GM23338 (cell line): ENCODE data around the gene NT5M. TPM values are rescaled to one million over a fixed set of nuclear protein-coding genes. Genes with fewer than 3 reads are reported as not detected.

Experiments
- ATAC-seq: fragments of 200-7000 bp; cut with Tn5 transposase; 3 replicates; pipeline ENCODE4 v1.9.1; 2020
- DNase-seq: peaks from one replicate; pipeline ENCODE4 v3.0.0-alpha.2; 2015; ENCODE audit warnings: low spot score
- H2AFZ ChIP-seq: fragments of 200-600 bp; sonication (generic); 2 replicates; pipeline ENCODE4 v1.8.0; 2016; ENCODE audit warnings: antibody characterized with exemption, mild to moderate bottlenecking, moderate library complexity
- H3F3A ChIP-seq: fragments of 200-600 bp; sonication (generic); replicated peaks from 2 replicates; pipeline ENCODE4 v1.8.0; 2017; ENCODE audit warnings: antibody characterized with exemption, mixed run types, low read depth
- H3K27ac ChIP-seq: fragments of 200-600 bp; sonication (generic); 2 replicates; pipeline ENCODE4 v1.6.1; 2016; ENCODE audit warnings: low read depth
- H3K27me3 ChIP-seq: fragments of 200-600 bp; sonication (generic); 2 replicates; pipeline ENCODE4 v1.8.0; 2016; ENCODE audit warnings: mild to moderate bottlenecking, mixed run types, moderate library complexity; ENCODE audit not compliant: insufficient read depth
- H3K36me3 ChIP-seq: fragments of 200-600 bp; sonication (generic); 2 replicates; pipeline ENCODE4 v1.8.0; 2016; ENCODE audit warnings: mild to moderate bottlenecking; ENCODE audit not compliant: insufficient read depth
- H3K4me1 ChIP-seq: fragments of 200-600 bp; sonication (generic); 2 replicates; pipeline ENCODE4 v1.8.0; 2016; ENCODE audit warnings: mild to moderate bottlenecking, moderate library complexity; ENCODE audit not compliant: insufficient read depth
- H3K4me2 ChIP-seq: fragments of 200-600 bp; sonication (generic); 2 replicates; pipeline ENCODE4 v1.7.1; 2017; ENCODE audit warnings: mixed run types
- H3K4me3 ChIP-seq: fragments of 200-600 bp; sonication (generic); 2 replicates; pipeline ENCODE4 v1.6.1; 2016; ENCODE audit warnings: mixed run types
- H3K79me2 ChIP-seq: fragments of 200-600 bp; sonication (generic); replicated peaks from 2 replicates; pipeline ENCODE4 v1.8.0; 2017; ENCODE audit warnings: mild to moderate bottlenecking; ENCODE audit not compliant: insufficient read depth
- H3K9me2 ChIP-seq: fragments of 200-600 bp; sonication (generic); 2 replicates; pipeline ENCODE4 v1.8.0; 2017; ENCODE audit not compliant: insufficient read depth
- H4K20me1 ChIP-seq: fragments of 200-600 bp; sonication (generic); replicated peaks from 2 replicates; pipeline ENCODE4 v1.8.0; 2017; ENCODE audit warnings: mild to moderate bottlenecking; ENCODE audit not compliant: insufficient read depth
- H3K27ac Mint-ChIP-seq: 2 replicates; pipeline ENCODE4 v1.8.0; 2020; ENCODE audit warnings: inconsistent platforms, mild to moderate bottlenecking, moderate library complexity, mixed read lengths
- H3K27me3 Mint-ChIP-seq: 3 replicates; pipeline ENCODE4 v1.8.0; 2022; ENCODE audit warnings: low read depth, mild to moderate bottlenecking, moderate library complexity, mixed read lengths, inconsistent platforms; ENCODE audit not compliant: insufficient read depth, poor library complexity
- H3K36me3 Mint-ChIP-seq: 3 replicates; pipeline ENCODE4 v1.8.0; 2021; ENCODE audit warnings: low read depth, mild to moderate bottlenecking, inconsistent platforms, moderate library complexity, mixed read lengths
- H3K4me1 Mint-ChIP-seq: 3 replicates; pipeline ENCODE4 v1.8.0; 2020; ENCODE audit warnings: mild to moderate bottlenecking, inconsistent platforms, mixed read lengths
- H3K4me3 Mint-ChIP-seq: 3 replicates; pipeline ENCODE4 v1.8.0; 2021; ENCODE audit warnings: moderate library complexity, mild to moderate bottlenecking, inconsistent platforms, mixed read lengths
- H3K9me3 Mint-ChIP-seq: 3 replicates; pipeline ENCODE4 v1.8.0; 2020; ENCODE audit warnings: moderate library complexity, mild to moderate bottlenecking, inconsistent platforms, mixed read lengths
- CREB1 ChIP-seq: fragments of 250-450 bp; sonication (Bioruptor Pico); IDR thresholded peaks from 2 replicates; pipeline ENCODE4 v1.5.0; 2020; ENCODE audit warnings: low read depth, mild to moderate bottlenecking, moderate library complexity
- EZH2 ChIP-seq: fragments of 200-600 bp; sonication (generic); IDR thresholded peaks from one replicate; pipeline ENCODE4 v1.8.0; 2017; ENCODE audit warnings: antibody characterized with exemption, mild to moderate bottlenecking, low read depth; ENCODE audit not compliant: unreplicated experiment
- EZH2phosphoT487 ChIP-seq: fragments of 200-600 bp; sonication (generic); IDR thresholded peaks from one replicate; pipeline ENCODE4 v1.8.1; 2018; ENCODE audit warnings: antibody characterized with exemption; ENCODE audit not compliant: unreplicated experiment
- JUNB ChIP-seq: IDR thresholded peaks from one replicate; pipeline ENCODE4 v1.6.1; 2016; ENCODE audit warnings: antibody characterized with exemption; ENCODE audit not compliant: unreplicated experiment
- NANOG ChIP-seq: IDR thresholded peaks from 2 replicates; pipeline ENCODE4 v1.6.1; 2016; ENCODE audit warnings: antibody characterized with exemption, borderline replicate concordance
- POLR2AphosphoS5 ChIP-seq: IDR thresholded peaks from 2 replicates; pipeline ENCODE4 v1.6.1; 2016; ENCODE audit warnings: antibody characterized with exemption, low read depth
- STAT1 ChIP-seq: IDR thresholded peaks from one replicate; pipeline ENCODE4 v1.6.1; 2016; ENCODE audit warnings: antibody characterized with exemption; ENCODE audit not compliant: unreplicated experiment
- ZNF114 ChIP-seq: fragments of 250-450 bp; sonication (Bioruptor Pico); IDR thresholded peaks from 2 replicates; pipeline ENCODE4 v1.5.0; 2020; ENCODE audit warnings: mild to moderate bottlenecking, moderate library complexity
- ZNF331 ChIP-seq: fragments of 250-450 bp; sonication (Bioruptor Pico); IDR thresholded peaks from 2 replicates; pipeline ENCODE4 v1.5.0; 2020; ENCODE audit warnings: low read depth, mild to moderate bottlenecking, moderate library complexity
- ZNF462 ChIP-seq: fragments of 250-450 bp; sonication (Bioruptor Pico); IDR thresholded peaks from 2 replicates; pipeline ENCODE4 v1.5.0; 2020; ENCODE audit warnings: mild to moderate bottlenecking, moderate library complexity
- polyA plus RNA-seq: library from polyadenylated mRNA; unstranded; fragments of >200 nt; fragmentation: Nextera tagmentation; extraction: Ambion mirVana; gene quantifications from 2 replicates; pipeline ENCODE4 v1.2.1, GENCODE V29; 2016
- total RNA-seq: library from RNA; depleted of rRNA; stranded (reverse); fragments of >200 nt; shearing (Covaris generic); gene quantifications from 2 replicates; pipeline ENCODE4 v1.2.3, GENCODE V29; 2014
- TF ChIP-seq, protein P1 (sequence below): IDR thresholded peaks from 2 replicates; pipeline ENCODE4 v1.6.1; 2016; ENCODE audit warnings: antibody characterized with exemption
- TF ChIP-seq, protein P2 (sequence below), 2 experiments: fragments of 200-600 bp in 1 of 2; sonication (generic) in 1 of 2; conservative IDR thresholded peaks; 2 replicates each; pipeline versions ENCODE4 v1.5.1 to v1.6.1; 2016 to 2017; ENCODE audit warnings: antibody characterized with exemption in 2 of 2, low read depth in 2 of 2, mild to moderate bottlenecking in 2 of 2, moderate library complexity in 1 of 2
- TF ChIP-seq, protein P3 (sequence below): IDR thresholded peaks from one replicate; pipeline ENCODE4 v1.6.1; 2018; ENCODE audit warnings: antibody characterized with exemption; ENCODE audit not compliant: unreplicated experiment

Gene NT5M
- total and polyA plus RNA-seq, 2 experiments from 2014 or later: 6.0 to 10.6 TPM

GRCh38 chr17:17358866-17359265, 55.7 kb downstream of the NT5M start:
- Histone ChIP-seq H3K27me3 (no peaks in the 10 kb centered on the region), H3K79me2 (no peaks in the 10 kb centered on the region), H3K4me3 (no peak overlapping the region), H4K20me1 (no peaks in the 10 kb centered on the region), H2AFZ (no peak overlapping the region), H3K4me2 (no peak overlapping the region), H3K27ac (no peak overlapping the region), H3K9me2 (no peaks in the 10 kb centered on the region), H3F3A (no peaks in the 10 kb centered on the region), H3K36me3 (no peaks in the 10 kb centered on the region), H3K4me1 (no peaks in the 10 kb centered on the region; the same call in 1 of the 2 replicates)
- Mint-ChIP-seq H3K27ac (no peak overlapping the region), H3K36me3 (no peaks in the 10 kb centered on the region), H3K4me1 (peaks cover 15% of the 10 kb centered on the region), H3K4me3 (no peak overlapping the region), H3K27me3 (peaks cover 18% of the 10 kb centered on the region), H3K9me3 (peaks cover 12% of the 10 kb centered on the region)
- no peak for TF ChIP-seq JUNB
- TF ChIP-seq EZH2phosphoT487: no peak
- TF ChIP-seq EZH2: no peak
- no peak for TF ChIP-seq STAT1
- no peak for TF ChIP-seq ZNF114
- TF ChIP-seq POLR2AphosphoS5: no peak
- TF ChIP-seq NANOG: no peak
- TF ChIP-seq, protein P1, sequence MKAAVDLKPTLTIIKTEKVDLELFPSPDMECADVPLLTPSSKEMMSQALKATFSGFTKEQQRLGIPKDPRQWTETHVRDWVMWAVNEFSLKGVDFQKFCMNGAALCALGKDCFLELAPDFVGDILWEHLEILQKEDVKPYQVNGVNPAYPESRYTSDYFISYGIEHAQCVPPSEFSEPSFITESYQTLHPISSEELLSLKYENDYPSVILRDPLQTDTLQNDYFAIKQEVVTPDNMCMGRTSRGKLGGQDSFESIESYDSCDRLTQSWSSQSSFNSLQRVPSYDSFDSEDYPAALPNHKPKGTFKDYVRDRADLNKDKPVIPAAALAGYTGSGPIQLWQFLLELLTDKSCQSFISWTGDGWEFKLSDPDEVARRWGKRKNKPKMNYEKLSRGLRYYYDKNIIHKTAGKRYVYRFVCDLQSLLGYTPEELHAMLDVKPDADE: no peak
- no peak for TF ChIP-seq CREB1 (CRISPR knock-in tag)
- TF ChIP-seq, protein P2, sequence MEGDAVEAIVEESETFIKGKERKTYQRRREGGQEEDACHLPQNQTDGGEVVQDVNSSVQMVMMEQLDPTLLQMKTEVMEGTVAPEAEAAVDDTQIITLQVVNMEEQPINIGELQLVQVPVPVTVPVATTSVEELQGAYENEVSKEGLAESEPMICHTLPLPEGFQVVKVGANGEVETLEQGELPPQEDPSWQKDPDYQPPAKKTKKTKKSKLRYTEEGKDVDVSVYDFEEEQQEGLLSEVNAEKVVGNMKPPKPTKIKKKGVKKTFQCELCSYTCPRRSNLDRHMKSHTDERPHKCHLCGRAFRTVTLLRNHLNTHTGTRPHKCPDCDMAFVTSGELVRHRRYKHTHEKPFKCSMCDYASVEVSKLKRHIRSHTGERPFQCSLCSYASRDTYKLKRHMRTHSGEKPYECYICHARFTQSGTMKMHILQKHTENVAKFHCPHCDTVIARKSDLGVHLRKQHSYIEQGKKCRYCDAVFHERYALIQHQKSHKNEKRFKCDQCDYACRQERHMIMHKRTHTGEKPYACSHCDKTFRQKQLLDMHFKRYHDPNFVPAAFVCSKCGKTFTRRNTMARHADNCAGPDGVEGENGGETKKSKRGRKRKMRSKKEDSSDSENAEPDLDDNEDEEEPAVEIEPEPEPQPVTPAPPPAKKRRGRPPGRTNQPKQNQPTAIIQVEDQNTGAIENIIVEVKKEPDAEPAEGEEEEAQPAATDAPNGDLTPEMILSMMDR (conservative IDR thresholded peaks at IDR 0.05; ENCODE audit: low read depth in 2 of 2): no peak
- no peak for TF ChIP-seq ZNF331 (CRISPR knock-in tag)
- TF ChIP-seq, protein P3, sequence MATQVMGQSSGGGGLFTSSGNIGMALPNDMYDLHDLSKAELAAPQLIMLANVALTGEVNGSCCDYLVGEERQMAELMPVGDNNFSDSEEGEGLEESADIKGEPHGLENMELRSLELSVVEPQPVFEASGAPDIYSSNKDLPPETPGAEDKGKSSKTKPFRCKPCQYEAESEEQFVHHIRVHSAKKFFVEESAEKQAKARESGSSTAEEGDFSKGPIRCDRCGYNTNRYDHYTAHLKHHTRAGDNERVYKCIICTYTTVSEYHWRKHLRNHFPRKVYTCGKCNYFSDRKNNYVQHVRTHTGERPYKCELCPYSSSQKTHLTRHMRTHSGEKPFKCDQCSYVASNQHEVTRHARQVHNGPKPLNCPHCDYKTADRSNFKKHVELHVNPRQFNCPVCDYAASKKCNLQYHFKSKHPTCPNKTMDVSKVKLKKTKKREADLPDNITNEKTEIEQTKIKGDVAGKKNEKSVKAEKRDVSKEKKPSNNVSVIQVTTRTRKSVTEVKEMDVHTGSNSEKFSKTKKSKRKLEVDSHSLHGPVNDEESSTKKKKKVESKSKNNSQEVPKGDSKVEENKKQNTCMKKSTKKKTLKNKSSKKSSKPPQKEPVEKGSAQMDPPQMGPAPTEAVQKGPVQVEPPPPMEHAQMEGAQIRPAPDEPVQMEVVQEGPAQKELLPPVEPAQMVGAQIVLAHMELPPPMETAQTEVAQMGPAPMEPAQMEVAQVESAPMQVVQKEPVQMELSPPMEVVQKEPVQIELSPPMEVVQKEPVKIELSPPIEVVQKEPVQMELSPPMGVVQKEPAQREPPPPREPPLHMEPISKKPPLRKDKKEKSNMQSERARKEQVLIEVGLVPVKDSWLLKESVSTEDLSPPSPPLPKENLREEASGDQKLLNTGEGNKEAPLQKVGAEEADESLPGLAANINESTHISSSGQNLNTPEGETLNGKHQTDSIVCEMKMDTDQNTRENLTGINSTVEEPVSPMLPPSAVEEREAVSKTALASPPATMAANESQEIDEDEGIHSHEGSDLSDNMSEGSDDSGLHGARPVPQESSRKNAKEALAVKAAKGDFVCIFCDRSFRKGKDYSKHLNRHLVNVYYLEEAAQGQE: no peak
- TF ChIP-seq ZNF462: no peak
- DNase-seq: no peak
- ATAC-seq: no peak
